Choroid plexus epithelial cell (primary cell): ENCODE results near the gene FMN1.

Experiments
- DNase-seq: peaks from one replicate; pipeline ENCODE4 v3.0.0-alpha.2; 2010; ENCODE audit warnings: low read depth
- H3K4me3 ChIP-seq: 2 replicates; pipeline ENCODE4 v1.5.1; 2011; ENCODE audit warnings: low read depth, mild to moderate bottlenecking, control low read depth, low read length, moderate library complexity
- TF ChIP-seq, protein P1 (sequence below): conservative IDR thresholded peaks from 2 replicates; pipeline ENCODE4 v1.5.1; 2011; ENCODE audit warnings: low read depth, mild to moderate bottlenecking, control low read depth, inconsistent platforms, low read length, moderate library complexity

The FMN1 gene

DNA sequence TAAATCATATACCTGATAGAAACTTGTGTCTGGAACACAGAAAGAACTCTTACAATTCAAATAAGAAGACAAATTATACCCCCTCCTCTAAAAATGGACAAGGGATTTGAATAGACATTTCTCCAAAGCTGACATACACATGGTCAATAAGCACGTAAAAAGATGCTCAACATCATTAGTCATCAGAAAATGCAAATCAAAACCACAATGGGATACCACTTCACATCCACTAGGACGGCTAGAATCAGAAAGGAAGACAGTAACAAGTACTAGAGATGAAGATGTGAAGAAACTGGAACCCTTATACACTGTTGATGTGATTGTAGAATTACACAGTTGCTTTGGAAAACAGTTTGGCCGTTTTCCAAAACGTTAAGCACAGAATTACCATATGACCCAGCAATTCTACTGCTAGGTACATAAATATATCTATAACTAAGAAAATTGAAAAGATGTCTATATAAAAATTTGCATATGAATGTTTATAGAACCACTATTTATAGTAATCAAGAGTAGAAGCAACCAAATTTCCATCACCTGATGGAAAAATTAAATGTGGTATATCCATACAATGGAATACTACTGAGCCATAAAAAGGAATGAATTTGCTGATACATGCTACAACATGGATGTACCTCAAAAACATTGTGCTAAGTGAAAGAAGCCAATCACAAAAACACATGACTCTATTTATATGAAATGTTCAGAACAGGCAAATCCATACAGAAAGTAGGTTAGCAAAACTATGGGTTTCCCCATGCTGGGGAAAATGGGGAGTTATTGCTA, 415.9 kb downstream of the FMN1 start:
- TF ChIP-seq, protein P1, sequence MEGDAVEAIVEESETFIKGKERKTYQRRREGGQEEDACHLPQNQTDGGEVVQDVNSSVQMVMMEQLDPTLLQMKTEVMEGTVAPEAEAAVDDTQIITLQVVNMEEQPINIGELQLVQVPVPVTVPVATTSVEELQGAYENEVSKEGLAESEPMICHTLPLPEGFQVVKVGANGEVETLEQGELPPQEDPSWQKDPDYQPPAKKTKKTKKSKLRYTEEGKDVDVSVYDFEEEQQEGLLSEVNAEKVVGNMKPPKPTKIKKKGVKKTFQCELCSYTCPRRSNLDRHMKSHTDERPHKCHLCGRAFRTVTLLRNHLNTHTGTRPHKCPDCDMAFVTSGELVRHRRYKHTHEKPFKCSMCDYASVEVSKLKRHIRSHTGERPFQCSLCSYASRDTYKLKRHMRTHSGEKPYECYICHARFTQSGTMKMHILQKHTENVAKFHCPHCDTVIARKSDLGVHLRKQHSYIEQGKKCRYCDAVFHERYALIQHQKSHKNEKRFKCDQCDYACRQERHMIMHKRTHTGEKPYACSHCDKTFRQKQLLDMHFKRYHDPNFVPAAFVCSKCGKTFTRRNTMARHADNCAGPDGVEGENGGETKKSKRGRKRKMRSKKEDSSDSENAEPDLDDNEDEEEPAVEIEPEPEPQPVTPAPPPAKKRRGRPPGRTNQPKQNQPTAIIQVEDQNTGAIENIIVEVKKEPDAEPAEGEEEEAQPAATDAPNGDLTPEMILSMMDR, result no peak
- DNase-seq, result no peak
- no peak overlapping the region for H3K4me3 ChIP-seq

DNA sequence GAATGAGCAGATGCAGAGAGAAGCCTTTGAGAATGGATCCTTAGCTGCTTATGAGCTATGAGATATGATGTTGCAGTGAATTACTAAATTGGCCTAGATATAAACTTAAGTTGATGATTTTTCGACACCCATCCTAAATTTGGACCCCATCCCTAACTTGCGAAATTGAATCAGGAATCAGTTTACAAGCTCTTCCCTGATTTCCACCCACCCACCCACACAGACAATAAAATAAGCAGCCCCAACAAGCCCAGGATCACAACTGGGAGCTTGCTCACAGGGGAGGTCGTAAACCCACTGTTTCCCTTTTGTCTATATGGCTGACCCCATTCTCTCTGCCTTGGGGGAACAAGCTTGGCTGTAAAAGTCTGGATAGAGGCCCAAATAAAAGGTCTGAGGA, 419.4 kb downstream of the FMN1 start:
- TF ChIP-seq, protein P1, result no peak
- no peak overlapping the region for H3K4me3 ChIP-seq
- no peak for DNase-seq

DNA sequence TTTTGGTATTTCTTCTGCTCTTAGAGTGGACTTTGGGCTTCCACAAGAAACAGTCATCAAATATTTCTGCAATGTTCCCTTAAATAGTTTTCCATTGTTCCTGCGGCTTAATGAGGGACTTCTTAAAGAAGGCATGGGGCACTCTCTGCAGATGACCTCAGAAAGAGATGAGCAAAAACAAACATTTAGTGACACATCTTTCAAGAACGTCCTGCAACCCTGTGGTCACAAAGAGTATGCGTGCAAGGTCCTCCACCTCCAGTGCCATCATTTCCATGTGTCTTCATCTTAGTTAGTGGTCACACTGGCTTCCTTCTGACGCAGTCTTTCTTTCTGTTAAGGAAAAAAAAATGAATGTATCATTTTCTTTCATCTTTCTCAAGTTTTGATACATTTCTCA, 420.5 kb downstream of the FMN1 start:
- DNase-seq, result peak; percentile 79
- no peak overlapping the region for H3K4me3 ChIP-seq

DNA sequence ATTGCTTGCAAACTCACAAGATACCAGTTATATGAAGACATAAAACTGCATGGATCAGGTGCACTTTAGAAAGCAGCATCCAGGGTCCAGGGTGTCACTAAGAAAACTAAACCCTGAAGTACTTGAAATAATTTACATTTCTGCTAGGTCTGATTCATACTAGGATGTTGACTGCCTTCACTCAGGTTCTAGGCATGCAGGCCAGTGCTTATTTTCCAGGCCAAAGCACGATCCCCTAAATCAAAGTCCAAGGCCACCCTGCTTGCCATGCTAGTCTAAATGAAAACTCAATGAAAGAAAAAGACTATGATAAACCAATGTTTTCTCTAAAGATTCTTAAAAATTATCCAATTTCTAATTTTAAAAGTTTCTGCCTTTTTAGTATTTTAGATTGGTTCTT, 427.3 kb downstream of the FMN1 start:
- TF ChIP-seq, protein P1, result no peak
- DNase-seq, result no peak
- H3K4me3 ChIP-seq, result no peak overlapping the region

More for the DNA sequence above, 420.5 kb downstream of the FMN1 start:
- TF ChIP-seq, protein P1, result no peak

GRCh38 chr15:32766101-32766500, 428.4 kb downstream of the FMN1 start:
- no peak overlapping the region for H3K4me3 ChIP-seq
- no peak for DNase-seq
- TF ChIP-seq, protein P1, result no peak

- TF ChIP-seq, protein P1, result no peak
Observed at GRCh38 chr15:32765236-32765635, 429.3 kb downstream of the FMN1 start.

DNA sequence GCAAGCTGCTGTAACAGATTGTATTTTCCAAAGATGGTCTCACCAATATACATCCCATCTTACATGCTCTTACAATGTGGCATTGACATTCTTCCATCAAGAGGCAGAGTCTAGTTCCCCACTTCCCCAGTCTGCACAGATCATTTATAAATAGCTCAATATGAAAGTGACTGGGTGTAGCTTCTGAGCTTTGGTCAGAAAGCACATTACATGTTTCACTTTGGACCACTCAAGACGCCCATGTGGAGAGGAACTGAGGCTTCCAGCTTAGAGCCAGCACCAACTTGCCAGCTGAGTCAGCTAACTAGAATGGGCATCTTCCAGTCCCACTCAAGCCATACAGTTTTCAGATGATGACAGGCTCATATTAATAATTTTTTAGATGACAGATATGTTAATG, 431.2 kb downstream of the FMN1 start:
- H3K4me3 ChIP-seq, result no peak overlapping the region
- DNase-seq, result no peak

More at GRCh38 chr15:32765236-32765635, 429.3 kb downstream of the FMN1 start:
- no peak overlapping the region for H3K4me3 ChIP-seq
- DNase-seq, result no peak

More for the DNA sequence above, 431.2 kb downstream of the FMN1 start:
- TF ChIP-seq, protein P1, result no peak
